Activated T-helper 1 cell treated with Interleukin-2 at 50 U/mL for 16 hours (primary cell): ENCODE measurements around the gene FZD7.

Experiments
- DNase-seq: peaks from one replicate; pipeline ENCODE4 v3.0.0-alpha.2; 2020; ENCODE audit warnings: low read depth

Gene FZD7

GRCh38 chr2:202014318-202014717 lies 19.3 kb upstream of the FZD7 start:
- no peak for DNase-seq

- no peak for DNase-seq
These were observed 18.9 kb upstream of the FZD7 start for GRCh38 chr2:202014759-202015211.

GRCh38 chr2:202015471-202015870 lies 18.2 kb upstream of the FZD7 start:
- no peak for DNase-seq

GRCh38 chr2:202016579-202017227 lies 17.0 kb upstream of the FZD7 start:
- DNase-seq: no peak

GRCh38 chr2:202017940-202018339 lies 15.7 kb upstream of the FZD7 start:
- DNase-seq: no peak

- no peak for DNase-seq
These were observed 14.7 kb upstream of the FZD7 start for GRCh38 chr2:202018950-202019349.

GRCh38 chr2:202019689-202020450 lies 13.8 kb upstream of the FZD7 start:
- no peak for DNase-seq

GRCh38 chr2:202022755-202023154 lies 10.9 kb upstream of the FZD7 start:
- no peak for DNase-seq

GRCh38 chr2:202023198-202023903 lies 10.3 kb upstream of the FZD7 start:
- no peak for DNase-seq

GRCh38 chr2:202023904-202024266 lies 9.8 kb upstream of the FZD7 start:
- DNase-seq: no peak

GRCh38 chr2:202024871-202025270 lies 8.8 kb upstream of the FZD7 start:
- DNase-seq: no peak

- DNase-seq: no peak
These were observed 7.8 kb upstream of the FZD7 start for GRCh38 chr2:202025816-202026215.

- DNase-seq: no peak
These were observed 7.1 kb upstream of the FZD7 start for GRCh38 chr2:202026507-202026906.

- no peak for DNase-seq
These were observed 3.0 kb upstream of the FZD7 start for GRCh38 chr2:202030691-202031090.

- DNase-seq: no peak
These were observed 2.3 kb upstream of the FZD7 start for GRCh38 chr2:202031246-202031951.

- peak; percentile 9 for DNase-seq
These were observed 774 bp upstream of the FZD7 start for GRCh38 chr2:202032846-202033316.

GRCh38 chr2:202034249-202035088 lies 814 bp downstream of the FZD7 start:
- DNase-seq: peak; percentile 9

- no peak for DNase-seq
These were observed 1.7 kb downstream of the FZD7 start for GRCh38 chr2:202035089-202035940.

- DNase-seq: no peak
These were observed 2.3 kb downstream of the FZD7 start for GRCh38 chr2:202035941-202036372.

- no peak for DNase-seq
These were observed 3.0 kb downstream of the FZD7 start for GRCh38 chr2:202036601-202037037.
